Germinal center (tissue), 1 donor: ENCODE results near the gene PTGS1.
A peak's percentile ranks its signal among the peaks of the same experiment; 100 is the strongest.
"Not testable (repeated sequence)": the region's sequence is repeated elsewhere in the genome, so short reads cannot be mapped to it uniquely, and the experiment has no call there.

Experiments
- DNase-seq: peaks from one replicate; pipeline ENCODE4 v3.0.0; 2012; ENCODE audit warnings: mixed read lengths, low spot score

PTGS1 gene

DNA sequence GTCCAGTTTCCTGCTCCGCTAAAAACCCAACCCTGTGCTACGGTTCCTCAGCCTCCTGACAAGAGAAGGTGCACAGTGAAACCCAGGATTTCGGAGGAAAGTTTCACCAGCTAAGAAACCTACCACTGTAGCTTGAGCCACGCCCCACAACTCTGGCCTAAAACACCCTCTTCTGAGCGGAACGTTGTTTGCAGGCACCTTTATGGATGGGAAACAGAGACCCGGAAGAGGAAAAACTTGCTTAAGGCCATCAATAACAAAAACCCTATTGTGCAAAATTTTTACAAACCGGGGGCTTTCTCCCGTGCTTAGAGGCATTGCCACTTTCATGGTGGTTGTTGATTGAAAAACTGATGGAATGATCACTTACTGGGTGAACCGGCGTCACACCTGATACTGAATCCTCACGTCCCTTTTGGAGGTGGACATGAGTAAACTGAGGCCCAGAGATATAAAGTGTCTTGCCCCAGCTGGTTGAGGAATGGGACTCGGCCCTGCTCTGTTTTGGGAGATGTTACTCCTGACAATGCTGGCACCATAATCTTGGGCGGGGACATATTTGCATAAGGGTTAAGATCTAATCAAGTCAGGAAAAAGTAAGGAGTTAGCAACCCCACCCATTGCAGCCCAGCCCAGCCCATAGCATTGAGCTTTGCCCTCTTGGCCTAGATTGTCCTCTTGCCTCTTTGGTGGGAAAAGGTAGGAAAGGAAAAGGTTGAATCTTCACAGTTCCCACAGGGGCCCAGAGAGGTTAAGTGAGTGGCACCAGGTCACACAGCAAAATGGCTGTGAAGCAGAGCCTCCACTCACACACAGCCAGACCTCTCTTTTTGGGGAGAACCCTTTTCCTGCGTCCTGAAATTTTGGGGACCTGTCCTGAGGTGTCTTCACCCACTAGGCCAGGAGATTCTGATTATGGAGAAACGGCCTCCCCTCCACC is 23.2 kb upstream of the PTGS1 start:
- peak; percentile 35 for DNase-seq

- DNase-seq: no peak
Observed at GRCh38 chr9:122348288-122348777, 22.5 kb upstream of the PTGS1 start.

DNA sequence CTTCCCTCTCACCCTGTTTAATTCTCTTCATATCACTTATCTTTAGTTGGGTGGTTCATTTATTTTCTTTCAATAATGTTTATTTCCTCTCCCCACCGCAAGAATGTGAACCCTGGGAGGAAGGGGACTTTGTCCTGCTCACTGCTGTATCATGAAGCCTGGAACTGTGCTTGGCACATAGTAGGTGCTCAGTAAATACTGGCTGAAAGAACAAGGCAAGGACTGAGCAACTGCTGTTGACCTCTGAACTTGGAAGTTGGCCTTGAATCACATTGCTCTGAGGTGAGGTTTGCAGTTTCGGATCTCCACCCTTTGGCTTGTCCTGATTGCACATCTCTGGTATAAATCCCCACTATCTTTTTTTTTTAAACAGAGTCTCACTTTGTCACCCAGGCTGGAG is 22.0 kb upstream of the PTGS1 start:
- no peak for DNase-seq

DNA sequence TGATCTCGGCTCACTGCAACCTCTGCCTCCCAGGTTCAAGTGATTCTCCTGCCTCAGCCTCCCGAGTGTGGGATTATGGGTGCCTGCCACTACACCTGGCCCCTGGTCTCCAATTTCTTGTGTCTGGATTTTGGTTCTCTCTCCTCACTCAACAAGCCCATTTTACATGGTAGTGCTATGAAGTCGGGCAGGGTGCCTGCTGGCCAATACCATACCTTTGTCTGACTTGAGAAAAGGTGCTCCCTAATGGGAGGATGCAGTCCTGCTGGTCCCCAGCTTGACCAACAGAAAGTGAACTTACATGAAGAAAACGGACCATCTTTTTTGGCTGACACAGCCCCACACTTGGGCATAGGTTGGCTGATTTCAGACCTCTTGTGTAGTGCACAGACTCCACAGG is 21.6 kb upstream of the PTGS1 start:
- DNase-seq: no peak

- DNase-seq: peak; percentile 83
Observed at GRCh38 chr9:122350577-122351355, 20.1 kb upstream of the PTGS1 start.

DNA sequence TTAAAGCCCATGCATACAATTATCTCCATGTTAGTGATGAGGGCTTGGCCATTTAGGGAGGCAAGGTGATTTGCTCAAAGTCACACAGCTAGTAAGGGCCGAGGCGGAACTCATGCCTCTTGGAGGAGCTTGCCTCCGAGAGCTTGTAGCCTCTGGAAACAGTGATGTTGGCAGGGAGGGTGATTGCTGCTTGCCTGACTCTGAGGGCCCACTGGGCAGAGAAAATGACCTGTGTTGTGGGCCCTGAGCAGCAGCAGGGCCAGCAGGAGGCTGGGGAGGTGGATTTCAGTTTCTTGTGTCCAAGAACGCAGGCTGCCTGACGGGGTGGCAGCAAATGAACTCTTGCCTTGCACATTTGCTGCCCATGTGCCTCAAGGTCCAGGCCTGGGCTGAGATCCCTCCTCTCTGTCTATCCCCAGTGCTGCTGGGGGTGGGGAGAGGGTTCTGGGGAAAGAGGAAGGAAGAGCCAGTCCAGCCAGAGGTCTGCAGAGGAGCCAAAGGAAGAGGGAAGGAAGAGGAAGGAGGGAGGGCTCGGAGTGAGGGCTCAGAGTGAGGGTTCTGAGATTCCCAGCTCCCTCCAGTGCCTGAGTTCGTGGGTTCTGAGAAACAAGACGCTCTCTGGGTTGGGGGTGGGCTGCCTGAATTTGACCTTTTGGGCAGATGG is 16.2 kb upstream of the PTGS1 start:
- no peak for DNase-seq

DNA sequence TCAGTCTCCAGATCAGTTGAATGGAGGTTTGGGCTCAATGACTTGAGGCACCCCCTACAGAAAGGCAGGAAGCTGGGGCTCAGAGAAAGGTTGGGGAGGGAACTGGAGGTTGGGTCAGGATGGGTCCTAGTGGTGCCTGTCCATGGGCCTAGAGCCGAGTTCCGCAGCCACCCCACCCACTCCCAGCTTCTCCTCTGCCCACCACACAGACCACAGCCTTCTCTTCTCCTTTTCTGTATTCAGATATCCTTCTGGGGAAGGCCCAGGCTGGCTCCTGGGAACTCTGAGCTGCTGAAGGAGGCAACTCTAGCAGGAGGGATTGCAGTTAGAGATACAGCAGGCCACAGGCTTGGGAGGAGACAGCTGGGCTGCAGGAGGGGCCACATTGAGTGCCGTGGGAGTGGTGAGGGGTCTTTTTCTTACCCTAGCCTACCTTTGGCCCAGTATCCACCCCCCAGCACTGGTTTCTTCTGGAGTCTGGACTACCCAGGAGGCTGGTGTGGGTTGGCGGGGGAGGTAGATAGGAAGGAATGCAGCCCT is 15.4 kb upstream of the PTGS1 start:
- DNase-seq: no peak

DNA sequence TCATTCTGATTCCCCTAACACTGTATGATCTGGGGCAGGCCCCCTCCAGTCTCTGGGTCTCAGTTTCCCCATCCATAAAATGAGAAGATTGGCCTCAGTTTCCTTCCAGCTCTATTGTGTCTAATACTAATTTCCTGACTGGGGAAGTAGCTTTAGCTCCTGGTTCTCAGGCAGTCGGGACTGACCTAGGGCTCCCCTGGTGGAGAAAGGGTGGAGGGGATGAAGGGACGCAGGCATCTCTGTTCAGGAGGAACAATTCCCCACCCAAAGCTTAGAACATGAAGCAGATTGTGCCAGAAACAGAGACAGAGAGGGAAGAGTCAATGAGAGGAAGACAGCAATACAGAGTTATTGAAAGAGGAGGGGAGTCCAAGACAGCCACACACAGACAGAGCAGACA is 14.2 kb upstream of the PTGS1 start:
- no peak for DNase-seq

GRCh38 chr9:122360891-122361290 is 9.9 kb upstream of the PTGS1 start:
- DNase-seq: no peak

DNA sequence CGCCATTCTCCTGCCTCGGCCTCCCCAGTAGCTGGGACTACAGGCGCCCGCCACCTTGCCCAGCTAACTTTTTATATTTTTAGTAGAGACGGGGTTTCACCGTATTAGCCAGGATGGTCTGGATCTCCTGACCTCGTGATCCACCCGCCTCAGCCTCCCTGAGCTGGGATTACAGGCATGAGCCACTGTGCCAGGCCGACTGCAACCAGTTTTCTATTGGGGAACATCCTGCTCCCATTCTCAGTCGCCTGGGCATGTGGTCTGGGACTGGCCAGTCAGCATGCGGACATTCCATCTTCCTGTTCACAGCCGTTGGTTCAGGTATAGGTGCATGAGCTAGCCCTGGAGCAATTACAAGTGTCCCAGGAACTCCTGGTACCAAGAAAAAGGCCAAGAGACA is 7.7 kb upstream of the PTGS1 start:
- not testable (repeated sequence) for DNase-seq

DNA sequence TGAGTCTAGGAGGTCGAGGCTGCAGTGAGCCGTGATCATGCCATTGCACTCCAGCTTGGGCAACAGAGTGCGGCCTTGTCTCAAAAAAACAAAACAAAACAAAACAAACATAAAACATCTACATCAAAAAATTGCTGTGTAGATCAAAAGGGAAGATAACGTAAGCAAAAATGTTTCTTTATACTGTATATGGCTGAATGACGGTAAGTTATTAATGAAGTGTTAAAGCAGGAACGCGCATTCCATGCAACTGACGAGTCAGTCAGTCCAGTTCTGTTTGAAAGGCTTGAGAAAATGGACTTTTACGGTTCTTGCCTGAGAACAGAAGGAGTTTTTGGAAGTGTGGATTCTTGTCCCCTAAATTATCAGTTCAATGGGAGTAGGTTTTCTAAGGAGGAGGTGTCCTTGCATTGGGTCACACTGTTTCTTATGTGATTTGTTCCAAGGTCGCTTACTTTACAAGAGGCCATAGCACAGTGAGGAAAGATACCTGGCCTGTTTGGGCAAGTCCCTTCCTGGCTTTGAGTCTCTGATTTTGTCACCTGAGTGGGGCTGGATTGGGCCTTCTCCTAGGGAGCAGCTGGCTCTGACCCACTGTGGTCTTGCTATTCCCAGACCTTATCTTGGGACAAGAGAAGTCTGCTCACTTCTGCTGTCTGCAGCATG is 6.6 kb upstream of the PTGS1 start:
- no peak for DNase-seq

DNA sequence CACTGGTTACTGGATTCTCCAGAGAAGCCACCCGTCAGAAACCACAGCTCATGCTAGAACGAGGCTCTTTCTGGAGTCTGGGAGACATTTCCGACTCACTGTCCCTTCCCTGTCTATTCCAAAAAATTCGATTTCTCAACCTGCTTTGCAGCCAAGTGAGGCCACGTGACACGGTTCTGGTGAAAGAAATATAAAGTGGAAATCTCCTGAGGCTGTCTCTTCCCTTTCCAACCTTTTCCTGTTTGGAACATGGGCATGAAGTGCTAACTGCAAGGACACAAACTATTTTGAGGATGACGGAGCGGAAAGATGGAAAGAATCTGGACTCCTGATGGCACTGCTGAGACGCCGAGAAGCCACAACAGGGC is 6.1 kb upstream of the PTGS1 start:
- DNase-seq: no peak

DNA sequence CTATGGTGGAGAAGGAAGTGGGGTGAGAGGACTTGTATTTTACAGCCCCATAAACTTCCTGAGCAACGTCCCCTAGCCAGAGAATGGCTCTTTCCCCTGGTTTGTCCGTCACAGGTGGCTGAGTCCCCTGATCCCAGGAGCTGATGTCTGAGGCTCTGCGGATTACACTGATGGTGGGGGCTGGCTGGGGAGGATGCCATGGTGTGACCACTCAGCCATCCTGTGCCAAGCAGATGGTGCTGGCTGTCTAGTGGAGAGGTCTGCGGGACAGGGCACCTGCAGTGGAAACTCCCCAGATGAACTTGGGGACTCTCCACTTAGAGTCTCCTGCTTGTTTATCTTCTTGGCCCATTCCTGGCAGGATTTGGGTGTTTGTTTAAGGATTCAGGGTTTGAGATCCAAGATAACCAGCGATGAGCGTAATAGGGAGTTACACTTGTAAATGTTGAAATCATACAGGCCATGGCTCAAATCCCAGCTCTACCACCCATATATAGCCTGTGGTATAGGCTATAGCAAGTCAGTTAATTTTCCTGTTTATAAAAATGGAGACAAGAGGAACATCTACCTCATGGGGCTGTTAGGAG is 4.7 kb upstream of the PTGS1 start:
- DNase-seq: no peak

GRCh38 chr9:122367065-122367464 is 3.8 kb upstream of the PTGS1 start:
- DNase-seq: no peak

- no peak for DNase-seq
Observed at GRCh38 chr9:122367774-122368460, 2.9 kb upstream of the PTGS1 start.

DNA sequence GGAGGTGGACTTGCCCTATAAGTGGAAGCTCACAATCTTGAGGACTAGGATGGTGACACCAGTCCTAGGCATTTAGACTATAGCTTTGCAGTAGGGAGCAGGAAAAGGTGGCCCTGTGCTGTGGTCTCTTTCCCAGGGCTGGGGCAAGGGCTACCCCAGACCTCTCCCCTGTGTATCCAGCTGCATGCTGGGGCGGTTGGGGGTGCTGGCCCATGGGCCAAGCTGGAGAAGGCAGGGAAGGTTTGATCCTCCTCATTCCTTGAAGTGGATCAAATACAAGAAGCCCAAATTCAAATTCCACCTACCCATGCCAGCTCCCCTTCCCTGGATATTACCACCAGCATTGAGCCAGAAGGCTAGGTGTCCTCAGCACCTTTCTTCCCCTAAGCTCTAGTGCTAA is 2.2 kb upstream of the PTGS1 start:
- DNase-seq: no peak

DNA sequence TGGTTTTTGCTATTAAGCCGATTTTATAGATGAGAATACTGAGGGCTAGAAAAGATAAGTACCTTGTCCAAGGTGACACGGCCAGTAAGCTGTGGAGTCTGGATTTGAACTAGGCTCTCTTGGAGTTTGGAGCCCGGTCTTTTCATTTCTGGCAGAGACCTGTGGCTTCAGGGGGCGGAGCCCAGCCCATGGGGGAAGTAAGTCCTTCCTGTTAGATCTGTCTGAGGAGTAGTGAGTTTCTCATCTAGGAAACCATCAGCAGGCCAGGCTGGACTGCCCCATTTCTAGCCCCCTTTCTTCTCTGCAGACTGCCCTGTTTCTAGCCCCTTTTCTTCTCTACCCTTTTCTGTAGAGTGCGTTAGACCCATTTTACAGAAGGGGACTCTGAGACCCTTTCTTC is 521 bp upstream of the PTGS1 start:
- peak; percentile 50 for DNase-seq

DNA sequence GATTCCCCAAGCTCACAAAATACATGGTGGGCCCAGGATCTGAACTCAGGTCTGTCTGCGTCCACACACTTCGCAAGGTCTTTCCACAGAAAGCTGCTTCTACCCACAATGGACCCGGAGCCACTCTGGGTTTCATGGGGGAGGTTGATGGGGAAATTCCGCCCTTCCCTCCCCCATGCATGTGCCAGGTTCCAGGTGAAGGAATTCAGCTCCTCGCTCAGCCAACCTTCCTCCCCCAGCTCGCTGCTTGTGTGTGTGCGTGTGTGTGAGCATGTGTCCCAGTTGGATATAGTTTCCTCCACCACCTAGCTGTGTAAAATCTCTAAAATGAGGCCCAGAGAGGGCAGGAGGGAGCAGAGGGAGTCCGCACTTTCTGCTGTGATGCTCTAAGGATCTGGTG is 1.0 kb downstream of the PTGS1 start:
- no peak for DNase-seq

DNA sequence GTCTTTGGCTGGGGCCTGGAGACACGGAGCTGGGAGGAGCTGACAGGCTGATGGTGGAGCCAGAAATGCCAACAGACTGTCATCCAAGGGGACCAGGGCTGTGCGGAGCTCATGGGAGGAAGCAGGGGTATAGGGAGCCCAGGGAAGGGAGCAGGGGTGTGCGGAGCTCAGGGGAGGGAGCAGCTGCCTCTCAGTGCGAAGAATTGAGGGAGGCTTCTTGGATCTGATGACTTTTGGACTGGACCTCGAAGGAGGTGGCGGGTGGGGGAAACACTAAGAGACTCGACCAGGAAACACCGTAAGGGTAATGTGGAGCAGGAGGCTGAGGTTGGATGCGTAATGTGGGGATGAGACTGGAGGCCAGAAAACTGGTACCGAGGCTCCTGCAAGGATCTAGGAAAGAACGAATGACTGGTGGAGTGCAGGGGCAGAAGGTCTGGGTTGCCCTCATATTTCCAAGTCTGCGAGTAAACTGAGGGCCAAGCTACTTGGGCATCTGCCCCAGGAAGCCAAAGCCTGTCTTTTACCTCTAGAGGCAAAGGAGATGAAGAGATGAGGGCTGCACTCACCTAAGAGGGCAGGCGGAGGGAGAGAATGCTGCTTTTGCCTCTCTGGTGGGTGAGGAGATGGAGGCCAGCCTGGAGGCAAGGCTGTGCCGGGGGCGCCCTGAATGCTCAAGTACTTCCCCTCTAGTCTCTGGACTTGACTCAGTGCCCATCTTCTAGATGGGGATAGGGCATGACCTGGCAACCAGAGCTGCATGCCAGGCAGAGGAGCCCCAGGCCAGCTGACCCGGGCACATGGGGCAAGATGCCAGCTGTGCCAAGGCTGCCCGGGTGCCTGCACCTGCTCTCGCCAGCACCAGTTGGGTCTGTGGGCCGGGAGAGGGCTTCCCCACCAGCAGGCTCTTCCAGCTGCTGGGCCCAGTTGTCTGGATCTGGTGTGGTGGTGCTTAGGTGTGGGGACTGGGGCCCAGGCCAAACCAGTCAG is 2.3 kb downstream of the PTGS1 start:
- DNase-seq: no peak
